Stimulated activated CD8-positive, alpha-beta memory T cell treated with anti-CD3 and anti-CD28 coated beads, Interleukin-7, amount 100 ng/mL, for 4 hours (primary cell): ENCODE data around the gene TNFSF12.

Experiments
- DNase-seq, 2 donors: peaks; one replicate each; pipeline ENCODE4 v3.0.0-alpha.2; 2020; ENCODE audit warnings: low read depth in 2 of 2

TNFSF12 gene

DNA sequence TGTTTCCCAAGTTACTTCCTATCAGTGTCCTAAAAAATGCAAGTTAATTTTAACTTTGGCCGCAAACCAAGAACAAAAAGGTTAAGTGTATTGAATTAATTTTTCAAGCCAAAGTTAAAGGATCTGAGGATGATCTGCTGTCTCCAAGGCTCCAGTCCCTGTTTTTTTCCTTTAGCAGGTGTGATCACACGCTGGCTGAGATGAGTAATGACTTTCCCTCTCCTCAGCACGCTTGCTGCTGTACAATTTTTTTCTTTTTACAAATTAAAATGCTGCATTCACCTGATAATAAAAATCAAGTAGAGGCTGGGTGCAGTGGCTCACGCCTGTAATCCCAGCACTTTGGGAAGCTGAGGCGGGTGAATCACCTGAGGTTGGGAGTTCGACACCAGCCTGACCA, 3.9 kb upstream of the TNFSF12 start:
- no peak for DNase-seq

DNA sequence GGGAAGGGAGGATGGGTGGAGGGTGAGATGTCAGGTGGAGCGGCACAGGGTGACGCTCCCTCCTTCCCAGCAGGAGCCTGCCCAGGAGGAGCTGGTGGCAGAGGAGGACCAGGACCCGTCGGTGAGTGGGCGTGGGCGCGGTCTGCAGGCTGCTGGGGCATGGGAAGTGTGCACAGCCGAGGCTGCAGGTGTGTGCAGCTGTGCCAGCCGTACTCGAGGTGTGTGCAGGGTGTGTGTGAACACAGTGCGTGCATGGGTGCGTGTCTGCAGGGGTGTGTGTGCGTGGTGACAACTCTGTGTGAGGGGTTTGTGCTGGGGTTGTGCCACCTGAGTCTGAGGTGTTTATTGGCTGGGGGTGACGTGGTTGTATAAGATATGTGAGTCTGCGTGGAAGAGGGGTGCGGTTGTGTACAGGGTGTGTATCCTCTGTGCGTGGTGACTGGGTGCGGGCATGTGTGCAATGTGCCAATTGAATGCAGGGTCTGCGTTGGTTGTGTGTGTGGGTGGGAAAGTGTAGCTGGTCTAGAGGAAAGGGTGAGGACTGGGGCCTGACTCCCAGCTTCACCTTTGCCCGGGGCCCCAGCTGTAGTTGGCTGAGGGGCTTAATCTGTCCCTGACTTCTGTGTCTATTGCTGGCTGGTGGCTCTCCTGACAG, 670 bp downstream of the TNFSF12 start:
- DNase-seq, result peak in 1 of 2 donors; percentile 20

DNA sequence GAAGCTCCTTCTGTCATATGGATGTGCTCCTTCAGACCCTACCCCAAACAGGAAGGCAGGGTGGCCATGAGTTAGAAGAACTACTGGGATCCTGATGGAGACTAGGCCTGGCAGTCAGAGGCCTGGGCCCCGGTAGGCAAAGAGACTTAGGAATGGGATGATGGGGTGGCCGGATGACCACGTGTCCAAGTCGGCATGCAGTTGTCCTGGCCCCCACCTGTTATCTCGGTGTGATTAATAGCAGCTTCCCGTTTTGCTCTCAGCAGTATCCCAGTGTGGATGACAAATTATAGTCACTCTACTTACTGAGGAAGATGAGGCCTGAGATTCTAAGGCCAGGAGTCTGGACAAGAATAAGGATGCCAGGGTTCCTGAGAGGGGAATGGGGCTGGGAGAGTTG, 1.5 kb downstream of the TNFSF12 start:
- no peak for DNase-seq

DNA sequence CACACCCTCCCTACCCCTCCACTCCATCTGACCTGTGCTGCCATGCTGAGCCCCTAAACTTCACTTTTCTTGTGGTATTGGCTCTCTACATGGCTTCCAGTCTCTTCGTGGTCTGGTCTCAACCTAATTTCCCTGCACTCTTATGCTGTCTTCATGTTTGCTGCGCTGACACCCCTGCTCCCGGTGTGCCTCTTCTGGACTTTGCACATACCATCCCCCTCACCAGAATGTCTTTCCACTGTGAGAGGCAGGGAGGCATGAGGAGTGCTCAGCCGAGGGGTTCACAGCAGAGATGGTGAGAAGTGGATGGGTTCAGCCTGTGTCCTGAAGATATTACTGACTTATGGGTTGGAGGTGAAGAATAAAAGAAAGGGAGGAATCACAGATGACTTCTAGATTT, 2.5 kb downstream of the TNFSF12 start:
- DNase-seq, result no peak

DNA sequence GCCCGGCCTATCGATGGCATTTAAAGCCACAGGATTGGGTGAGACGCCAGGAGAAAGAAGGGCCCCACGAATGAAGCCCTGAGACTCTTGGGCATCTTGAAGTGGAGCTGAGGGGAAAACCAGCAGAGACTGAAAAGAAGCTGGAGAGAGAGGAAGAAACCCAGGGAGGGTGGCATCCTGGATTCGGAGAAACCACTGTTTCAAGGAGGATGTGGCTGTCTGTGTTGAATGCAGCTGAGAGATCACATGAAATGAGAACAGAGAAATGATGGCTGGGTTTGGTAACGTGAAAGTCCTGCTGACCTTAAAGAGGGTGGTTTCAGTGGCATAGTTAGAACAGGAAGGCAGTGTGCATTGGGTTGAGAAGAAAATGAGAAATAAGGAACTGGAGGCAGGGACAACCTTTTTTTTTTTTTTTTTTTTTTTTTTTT, 3.8 kb downstream of the TNFSF12 start:
- no peak for DNase-seq

DNA sequence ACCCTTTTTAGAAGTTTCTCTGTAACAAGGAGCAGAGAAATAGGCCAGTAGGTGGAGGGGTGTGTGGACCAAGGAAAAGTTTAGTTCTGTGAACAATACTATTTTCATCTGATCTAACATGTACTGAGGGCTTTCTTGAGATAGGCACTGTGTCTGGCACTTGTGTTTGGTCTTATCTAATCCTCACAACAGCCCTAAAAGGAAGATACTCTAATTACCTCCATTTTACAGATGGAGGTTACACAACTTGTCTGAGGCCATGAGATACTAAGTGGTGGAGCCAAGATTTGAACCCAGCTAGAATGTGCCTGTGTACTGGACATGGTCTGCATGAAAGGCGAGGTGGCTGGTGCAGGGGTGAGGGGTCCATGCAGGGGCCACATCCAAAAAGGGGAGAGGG, 4.5 kb downstream of the TNFSF12 start:
- no peak for DNase-seq

DNA sequence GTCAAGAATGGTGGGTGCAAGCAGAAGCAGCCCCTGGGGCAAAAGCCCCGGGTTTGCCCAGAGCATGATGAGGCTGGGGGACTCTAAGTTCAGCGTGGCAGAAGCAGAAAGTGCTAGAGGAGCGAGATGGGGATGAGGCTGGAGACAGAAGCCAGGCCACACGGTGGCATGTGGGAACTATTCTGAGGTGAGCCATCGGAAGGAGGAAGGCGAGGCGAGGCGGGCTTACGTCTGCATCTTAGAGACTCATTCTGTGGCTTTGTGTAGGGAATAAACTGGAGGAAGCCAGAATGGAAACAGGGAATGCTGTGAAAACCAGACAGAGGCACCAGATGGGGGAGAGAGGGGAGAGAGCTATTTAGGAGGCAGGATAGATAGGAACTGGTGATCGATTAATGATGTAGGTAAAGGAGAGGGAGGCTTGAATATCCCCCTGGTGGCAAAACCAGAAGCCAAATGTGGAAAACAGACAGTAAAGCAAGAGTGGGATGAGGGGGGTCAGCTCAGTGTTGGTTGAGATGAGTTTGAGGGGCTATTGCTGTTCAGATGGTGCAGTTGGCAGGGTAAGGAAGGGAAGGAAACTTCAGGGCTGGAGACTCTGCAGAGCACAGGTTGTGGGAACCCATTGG, 6.6 kb downstream of the TNFSF12 start:
- no peak for DNase-seq

DNA sequence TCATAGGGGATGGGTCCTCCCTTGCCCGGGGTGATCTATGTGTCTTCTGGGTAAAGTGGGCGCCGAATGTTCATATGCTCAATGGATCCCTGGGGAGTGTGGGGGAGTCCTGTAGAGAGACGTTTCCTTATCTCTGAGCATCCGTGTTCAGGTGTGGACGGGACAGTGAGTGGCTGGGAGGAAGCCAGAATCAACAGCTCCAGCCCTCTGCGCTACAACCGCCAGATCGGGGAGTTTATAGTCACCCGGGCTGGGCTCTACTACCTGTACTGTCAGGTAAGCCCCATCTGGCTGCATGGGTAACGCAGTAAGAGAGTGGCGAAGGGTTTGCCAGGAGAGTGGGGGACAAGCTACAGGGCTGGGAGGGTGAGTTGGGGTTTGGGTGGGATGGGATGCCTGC, 7.8 kb downstream of the TNFSF12 start:
- DNase-seq, result no peak

DNA sequence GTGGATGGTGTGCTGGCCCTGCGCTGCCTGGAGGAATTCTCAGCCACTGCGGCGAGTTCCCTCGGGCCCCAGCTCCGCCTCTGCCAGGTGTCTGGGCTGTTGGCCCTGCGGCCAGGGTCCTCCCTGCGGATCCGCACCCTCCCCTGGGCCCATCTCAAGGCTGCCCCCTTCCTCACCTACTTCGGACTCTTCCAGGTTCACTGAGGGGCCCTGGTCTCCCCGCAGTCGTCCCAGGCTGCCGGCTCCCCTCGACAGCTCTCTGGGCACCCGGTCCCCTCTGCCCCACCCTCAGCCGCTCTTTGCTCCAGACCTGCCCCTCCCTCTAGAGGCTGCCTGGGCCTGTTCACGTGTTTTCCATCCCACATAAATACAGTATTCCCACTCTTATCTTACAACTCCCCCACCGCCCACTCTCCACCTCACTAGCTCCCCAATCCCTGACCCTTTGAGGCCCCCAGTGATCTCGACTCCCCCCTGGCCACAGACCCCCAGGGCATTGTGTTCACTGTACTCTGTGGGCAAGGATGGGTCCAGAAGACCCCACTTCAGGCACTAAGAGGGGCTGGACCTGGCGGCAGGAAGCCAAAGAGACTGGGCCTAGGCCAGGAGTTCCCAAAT, 8.4 kb downstream of the TNFSF12 start:
- DNase-seq, result no peak

DNA sequence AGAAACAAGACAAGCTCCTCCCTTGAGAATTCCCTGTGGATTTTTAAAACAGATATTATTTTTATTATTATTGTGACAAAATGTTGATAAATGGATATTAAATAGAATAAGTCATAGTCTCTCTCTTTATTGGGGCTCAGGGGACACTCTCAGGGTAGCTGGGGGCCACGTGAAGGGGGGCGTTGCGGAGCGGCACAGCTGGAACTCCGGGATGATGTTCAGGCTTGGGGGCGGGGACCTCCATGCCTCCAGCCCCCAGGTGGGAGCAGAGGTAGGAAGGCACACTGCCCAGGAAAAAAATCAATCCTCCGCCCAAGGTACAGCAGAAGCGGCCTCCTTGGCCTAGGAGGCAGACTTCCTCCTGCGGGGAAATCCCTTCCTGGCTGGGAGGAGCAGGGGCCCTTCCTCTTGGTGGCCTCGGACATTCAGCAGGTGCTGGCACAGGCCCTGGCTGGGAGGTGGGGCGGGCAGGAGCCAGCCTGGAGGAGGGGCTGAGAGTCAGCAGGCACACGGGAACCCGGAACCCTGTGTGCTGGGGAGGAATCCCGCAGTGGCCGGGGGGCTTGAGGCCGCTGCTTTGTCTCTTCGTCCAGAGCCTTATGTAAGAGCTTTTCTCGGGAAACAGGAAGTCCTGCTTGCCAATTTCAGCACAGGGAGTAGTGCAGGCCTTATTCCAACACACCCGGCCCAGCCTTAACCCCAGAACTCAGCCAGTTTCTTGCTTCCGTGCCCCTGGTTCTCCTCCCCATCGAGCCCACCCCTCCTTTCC, 9.1 kb downstream of the TNFSF12 start:
- DNase-seq, result no peak

DNA sequence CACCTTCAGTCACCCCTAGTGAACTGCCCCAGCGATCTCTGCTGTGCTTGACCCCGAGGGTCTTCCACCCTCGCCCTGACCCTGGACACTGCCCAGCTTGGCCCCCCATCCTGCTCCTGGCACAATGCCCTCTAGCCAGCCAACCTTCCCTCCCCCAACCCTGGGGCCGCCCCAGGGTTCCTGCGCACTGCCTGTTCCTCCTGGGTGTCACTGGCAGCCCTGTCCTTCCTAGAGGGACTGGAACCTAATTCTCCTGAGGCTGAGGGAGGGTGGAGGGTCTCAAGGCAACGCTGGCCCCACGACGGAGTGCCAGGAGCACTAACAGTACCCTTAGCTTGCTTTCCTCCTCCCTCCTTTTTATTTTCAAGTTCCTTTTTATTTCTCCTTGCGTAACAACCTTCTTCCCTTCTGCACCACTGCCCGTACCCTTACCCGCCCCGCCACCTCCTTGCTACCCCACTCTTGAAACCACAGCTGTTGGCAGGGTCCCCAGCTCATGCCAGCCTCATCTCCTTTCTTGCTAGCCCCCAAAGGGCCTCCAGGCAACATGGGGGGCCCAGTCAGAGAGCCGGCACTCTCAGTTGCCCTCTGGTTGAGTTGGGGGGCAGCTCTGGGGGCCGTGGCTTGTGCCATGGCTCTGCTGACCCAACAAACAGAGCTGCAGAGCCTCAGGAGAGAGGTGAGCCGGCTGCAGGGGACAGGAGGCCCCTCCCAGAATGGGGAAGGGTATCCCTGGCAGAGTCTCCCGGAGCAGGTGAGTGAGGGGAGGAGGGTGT, 9.9 kb downstream of the TNFSF12 start, which contains the start of gene TNFSF13:
TNFSF13 (plus strand) TSS at position 207 of the 776 bp plus-strand sequence; CDS start at position 497, 290 bp downstream.
- no peak for DNase-seq

DNA sequence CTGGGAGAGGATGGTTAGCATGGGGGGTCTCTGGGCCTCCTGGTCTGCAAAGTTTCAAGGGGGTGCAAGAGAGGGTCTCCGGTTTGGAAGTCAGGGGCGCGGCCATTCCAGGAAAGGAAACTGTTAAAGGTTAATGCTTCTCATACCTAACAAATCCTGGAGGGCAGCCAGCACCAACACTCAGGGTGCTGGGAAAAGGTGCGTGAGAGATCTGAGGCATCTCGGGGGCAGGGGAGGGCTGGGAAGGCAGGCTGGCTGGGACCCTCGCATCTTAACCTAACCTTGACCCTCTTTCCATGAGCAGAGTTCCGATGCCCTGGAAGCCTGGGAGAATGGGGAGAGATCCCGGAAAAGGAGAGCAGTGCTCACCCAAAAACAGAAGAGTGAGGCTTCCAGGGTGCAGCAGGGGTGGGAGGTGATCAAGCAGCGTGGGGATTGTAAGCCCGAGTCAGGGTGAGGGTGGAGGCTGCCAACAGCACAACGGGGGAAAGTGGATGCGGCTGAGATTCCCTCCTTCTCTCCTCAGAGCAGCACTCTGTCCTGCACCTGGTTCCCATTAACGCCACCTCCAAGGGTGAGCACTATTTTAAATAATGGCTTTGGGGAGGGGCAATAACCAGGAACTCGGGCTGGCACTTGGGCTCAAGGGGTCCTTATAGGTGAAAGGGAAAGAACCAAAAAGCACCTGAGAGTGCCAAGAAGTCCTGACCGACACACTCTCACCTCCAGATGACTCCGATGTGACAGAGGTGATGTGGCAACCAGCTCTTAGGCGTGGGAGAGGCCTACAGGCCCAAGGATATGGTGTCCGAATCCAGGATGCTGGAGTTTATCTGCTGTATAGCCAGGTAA, 10.7 kb downstream of the TNFSF12 start:
- no peak for DNase-seq

DNA sequence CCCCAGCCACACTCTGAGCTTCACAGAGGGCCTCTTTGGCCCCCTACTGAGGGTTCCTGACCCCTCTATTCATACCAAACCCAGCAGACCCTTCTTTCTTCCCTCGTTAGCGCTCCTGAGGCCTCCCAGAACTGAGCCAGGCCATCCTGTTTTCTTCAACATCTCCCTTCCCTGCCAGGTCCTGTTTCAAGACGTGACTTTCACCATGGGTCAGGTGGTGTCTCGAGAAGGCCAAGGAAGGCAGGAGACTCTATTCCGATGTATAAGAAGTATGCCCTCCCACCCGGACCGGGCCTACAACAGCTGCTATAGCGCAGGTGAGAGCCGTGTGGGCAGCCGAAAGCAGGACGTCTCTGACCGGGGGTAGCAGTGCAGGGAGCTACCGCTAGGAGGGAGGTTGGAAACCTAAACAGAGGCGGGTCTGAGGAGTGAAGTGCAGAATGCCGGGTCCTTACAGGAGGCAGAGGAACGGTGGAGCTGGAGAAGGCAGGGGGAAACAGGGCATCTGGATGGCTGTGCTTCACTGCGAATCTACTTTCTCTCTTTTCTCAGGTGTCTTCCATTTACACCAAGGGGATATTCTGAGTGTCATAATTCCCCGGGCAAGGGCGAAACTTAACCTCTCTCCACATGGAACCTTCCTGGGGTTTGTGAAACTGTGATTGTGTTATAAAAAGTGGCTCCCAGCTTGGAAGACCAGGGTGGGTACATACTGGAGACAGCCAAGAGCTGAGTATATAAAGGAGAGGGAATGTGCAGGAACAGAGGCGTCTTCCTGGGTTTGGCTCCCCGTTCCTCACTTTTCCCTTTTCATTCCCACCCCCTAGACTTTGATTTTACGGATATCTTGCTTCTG, 11.5 kb downstream of the TNFSF12 start:
- peak in 1 of 2 donors; percentile 20 for DNase-seq

DNA sequence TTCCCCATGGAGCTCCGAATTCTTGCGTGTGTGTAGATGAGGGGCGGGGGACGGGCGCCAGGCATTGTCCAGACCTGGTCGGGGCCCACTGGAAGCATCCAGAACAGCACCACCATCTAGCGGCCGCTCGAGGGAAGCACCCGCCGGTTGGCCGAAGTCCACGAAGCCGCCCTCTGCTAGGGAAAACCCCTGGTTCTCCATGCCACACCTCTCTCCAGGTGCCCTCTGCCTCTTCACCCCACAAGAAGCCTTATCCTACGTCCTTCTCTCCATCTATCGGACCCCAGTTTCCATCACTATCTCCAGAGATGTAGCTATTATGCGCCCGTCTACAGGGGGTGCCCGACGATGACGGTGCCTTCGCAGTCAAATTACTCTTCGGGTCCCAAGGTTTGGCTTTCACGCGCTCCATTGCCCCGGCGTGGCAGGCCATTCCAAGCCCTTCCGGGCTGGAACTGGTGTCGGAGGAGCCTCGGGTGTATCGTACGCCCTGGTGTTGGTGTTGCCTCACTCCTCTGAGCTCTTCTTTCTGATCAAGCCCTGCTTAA, 12.2 kb downstream of the TNFSF12 start:
- DNase-seq, result peak; percentile 74 to 76

DNA sequence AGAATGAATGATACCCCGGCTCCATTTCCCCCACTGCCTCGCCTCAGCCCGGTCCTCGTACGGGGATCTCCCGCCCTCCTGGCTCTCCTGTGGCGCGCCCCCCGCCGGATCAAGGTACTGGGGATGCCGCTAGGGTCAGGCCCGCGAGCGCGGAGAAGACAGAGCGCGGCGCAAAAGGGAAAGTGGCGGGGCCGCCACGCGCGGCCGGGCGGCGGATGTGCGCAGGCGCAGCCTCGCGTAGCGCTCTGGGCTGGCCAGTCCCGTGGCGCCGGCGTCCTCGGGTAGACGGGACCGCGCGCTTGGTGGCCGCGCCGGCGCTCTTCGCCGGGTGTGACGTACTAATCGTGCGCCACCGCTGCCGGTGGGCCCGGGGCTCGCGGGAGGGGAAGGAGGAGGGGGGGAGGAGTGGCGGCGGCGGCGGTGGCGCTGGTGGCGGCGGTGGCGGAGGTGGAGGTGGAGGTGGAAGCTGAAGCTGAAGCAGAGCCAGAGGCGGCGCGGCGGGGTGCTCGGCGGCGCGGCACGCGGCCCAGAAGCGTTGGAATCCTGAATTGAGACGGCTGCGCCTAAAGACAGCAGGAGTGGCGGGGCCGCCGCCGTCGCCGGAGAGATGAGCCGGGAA, 12.8 kb downstream of the TNFSF12 start, which contains the start of gene SENP3:
SENP3 (plus strand) TSS at position 331 of the 619 bp plus-strand sequence. CDS start 1,158 bp downstream, outside the sequence.
- DNase-seq, result peak; percentile 76 to 91

DNA sequence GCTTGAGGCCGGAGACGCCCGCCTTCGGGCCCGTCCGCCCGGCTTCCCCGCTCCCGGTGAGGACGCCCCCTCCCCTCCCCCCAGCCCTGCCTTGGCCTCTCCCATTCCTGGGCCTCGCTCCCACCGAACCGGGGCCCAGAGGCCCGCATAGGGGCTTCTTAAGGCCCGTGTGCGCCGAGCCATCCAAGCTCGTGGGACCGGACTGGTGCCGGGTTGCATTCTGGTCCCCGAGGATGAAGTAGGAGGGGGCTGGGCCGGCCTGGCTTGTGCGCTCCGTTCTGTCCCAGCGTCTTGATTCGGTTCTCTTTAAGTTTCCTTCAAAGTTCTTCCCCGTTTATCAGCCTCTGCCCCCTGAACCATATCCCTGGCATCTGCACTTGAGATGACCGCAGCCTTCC, 13.3 kb downstream of the TNFSF12 start:
- no peak for DNase-seq

DNA sequence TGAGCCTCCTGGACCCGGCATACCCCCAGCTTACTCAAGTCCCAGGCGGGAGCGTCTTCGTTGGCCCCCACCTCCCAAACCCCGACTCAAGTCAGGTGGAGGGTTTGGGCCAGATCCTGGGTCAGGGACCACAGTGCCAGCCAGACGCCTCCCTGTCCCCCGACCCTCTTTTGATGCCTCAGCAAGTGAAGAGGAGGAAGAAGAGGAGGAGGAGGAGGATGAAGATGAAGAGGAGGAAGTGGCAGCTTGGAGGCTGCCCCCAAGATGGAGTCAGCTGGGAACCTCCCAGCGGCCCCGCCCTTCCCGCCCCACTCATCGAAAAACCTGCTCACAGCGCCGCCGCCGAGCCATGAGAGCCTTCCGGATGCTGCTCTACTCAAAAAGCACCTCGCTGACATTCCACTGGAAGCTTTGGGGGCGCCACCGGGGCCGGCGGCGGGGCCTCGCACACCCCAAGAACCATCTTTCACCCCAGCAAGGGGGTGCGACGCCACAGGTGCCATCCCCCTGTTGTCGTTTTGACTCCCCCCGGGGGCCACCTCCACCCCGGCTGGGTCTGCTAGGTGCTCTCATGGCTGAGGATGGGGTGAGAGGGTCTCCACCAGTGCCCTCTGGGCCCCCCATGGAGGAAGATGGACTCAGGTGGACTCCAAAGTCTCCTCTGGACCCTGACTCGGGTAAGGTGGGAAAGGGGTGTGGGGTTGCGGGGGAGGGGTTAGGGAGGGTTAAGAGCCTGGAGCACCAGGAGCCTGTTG, 14.4 kb downstream of the TNFSF12 start:
- no peak for DNase-seq

DNA sequence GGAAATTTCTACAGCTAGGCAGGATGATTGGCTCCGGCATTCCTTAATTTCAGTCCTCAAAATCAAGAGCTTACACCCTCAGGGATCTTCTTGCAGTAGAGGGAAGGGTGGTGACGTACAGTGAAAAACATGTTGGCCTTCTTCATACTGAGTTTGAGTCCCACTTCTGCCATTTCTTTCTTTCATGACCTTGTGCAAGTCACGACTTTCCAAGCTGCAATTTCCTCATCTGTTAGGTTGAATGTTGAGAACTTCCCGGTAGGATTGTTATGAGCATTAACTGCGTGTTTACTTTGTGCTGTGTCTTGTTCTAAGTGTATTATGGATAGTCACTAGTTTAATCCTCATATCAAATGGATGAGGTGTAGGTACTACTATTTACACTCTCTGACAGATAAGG, 20.7 kb downstream of the TNFSF12 start:
- no peak for DNase-seq
